Activated CD4-positive, alpha-beta T cell treated with anti-CD3 and anti-CD28 coated beads, Interleukin-2, amount 10 ng/mL, durations not matched to agents 7 days and 5 days (primary cell): ENCODE measurements around the gene FRMPD3. TPM values are rescaled to one million over a fixed set of nuclear protein-coding genes. Genes with fewer than 3 reads are reported as not detected.

Experiments
- CTCF ChIA-PET: fragments of 350-600 bp; sonication (Branson Sonifier 250); formaldehyde crosslinking; loops from one replicate; lab custom pipeline; 2021; ENCODE audit warnings: antibody characterized with exemption; lab: Charles Lee
- POLR2A ChIA-PET: fragments of 350-600 bp; sonication (Branson Sonifier 250); formaldehyde crosslinking; loops from one replicate; lab custom pipeline; 2021; ENCODE audit warnings: antibody characterized with exemption; lab: Charles Lee
- DNase-seq: peaks from one replicate; pipeline ENCODE4 v3.0.0-alpha.2; 2020
- H3K27ac Mint-ChIP-seq: one replicate; pipeline ENCODE4 v1.8.0; 2021; ENCODE audit warnings: mild to moderate bottlenecking, moderate library complexity, mixed read lengths
- H3K27me3 Mint-ChIP-seq: one replicate; pipeline ENCODE4 v1.8.0; 2021; ENCODE audit warnings: mixed read lengths
- H3K36me3 Mint-ChIP-seq: one replicate; pipeline ENCODE4 v1.8.0; 2021; ENCODE audit warnings: low read depth, mixed read lengths
- H3K4me1 Mint-ChIP-seq: one replicate; pipeline ENCODE4 v1.8.0; 2021; ENCODE audit warnings: mixed read lengths
- H3K4me3 Mint-ChIP-seq: one replicate; pipeline ENCODE4 v1.8.0; 2021; ENCODE audit warnings: mild to moderate bottlenecking, moderate library complexity, mixed read lengths
- H3K9me3 Mint-ChIP-seq: one replicate; pipeline ENCODE4 v1.8.0; 2021; ENCODE audit warnings: mixed read lengths
- total RNA-seq, 2 experiments: library from RNA; stranded (reverse); gene quantifications; one replicate each; pipeline ENCODE4 v1.2.3, GENCODE V29; 2021

FRMPD3 gene
- total RNA-seq, 2 experiments from 2014 or later: not detected

DNA sequence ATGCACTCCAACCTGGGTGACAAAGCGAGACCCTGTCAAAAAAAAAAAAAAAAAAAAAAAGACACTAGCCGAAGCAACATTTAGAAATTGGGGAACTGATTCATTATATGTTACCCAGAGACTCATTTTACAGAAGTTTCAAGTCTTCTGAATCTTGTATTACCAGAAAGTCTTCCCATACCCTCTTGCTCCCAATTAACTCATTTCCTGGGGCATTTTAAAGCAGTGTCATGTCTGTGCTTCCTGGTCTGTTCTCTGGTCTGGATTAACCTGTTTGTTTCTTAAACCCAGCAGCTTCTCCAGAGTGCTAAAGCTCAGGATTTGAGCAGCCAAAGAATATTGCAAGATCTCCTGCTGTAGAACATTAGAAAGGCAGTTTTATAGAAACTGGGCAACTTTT lies 43.7 kb downstream of the FRMPD3 start:
- Mint-ChIP-seq H3K27ac (no peak overlapping the region), H3K27me3 (peaks cover 6% of the 10 kb centered on the region), H3K4me3 (no peak overlapping the region), H3K9me3 (no peaks in the 10 kb centered on the region), H3K36me3 (no peaks in the 10 kb centered on the region), H3K4me1 (no peaks in the 10 kb centered on the region)
- POLR2A ChIA-PET: no interaction called here
- CTCF ChIA-PET: no interaction called here
- no peak for DNase-seq

DNA sequence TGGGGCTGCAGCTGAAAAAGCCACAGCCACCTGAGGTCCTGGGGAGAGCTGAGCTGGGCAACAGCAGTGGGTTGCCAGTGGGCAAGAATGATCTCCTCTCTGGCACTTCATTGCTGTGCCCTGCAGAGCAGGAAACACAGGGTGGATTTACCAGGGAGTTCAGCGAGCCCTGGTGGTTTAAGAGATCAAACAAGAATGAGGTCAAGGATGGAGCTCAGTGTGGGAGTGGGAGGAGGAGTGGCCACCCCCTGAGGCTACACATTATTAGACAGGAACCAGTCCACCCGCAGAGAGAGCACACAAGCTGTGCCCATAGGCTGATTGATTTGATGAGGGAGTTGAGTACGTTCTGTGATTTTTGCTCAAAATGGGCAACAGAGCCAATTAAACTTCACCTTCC lies 47.3 kb downstream of the FRMPD3 start:
- Mint-ChIP-seq H3K36me3 (no peaks in the 10 kb centered on the region), H3K9me3 (no peaks in the 10 kb centered on the region), H3K4me3 (no peak overlapping the region), H3K4me1 (no peaks in the 10 kb centered on the region), H3K27me3 (peaks cover 4% of the 10 kb centered on the region), H3K27ac (no peak overlapping the region)
- ChIA-PET CTCF (interaction anchor here (1.7 kb wide), 1 partner anchor 14 kb away, joined by 4 read pairs; no protein-coding TSS in a partner anchor), POLR2A (no interaction called here)
- no peak for DNase-seq

Other genes starting within 250 kb of the FRMPD3 start
- 1 to 10 TPM; 1.9 to 3.1 TPM for gene NUP62CL, start 243.2 kb upstream of the FRMPD3 start, total RNA-seq
- not detected for gene DNAAF6, start 243.0 kb upstream of the FRMPD3 start, total RNA-seq
- 10 to 100 TPM; 68.9 to 73.4 TPM for gene PRPS1, start 178.9 kb downstream of the FRMPD3 start, total RNA-seq